Spleen (tissue), 7 donors: Measurements from ENCODE around the gene MBTPS1.

ENCODE experiments used
- CTCF ChIP-seq, 11 experiments: fragments of 200-600 bp in 7 of 11; fragments of 450-650 bp in 4 of 11; sonication (generic) in 4 of 11; IDR thresholded peaks in 8 of 11; conservative IDR thresholded peaks in 3 of 11; 1 replicate in 7 of 11; 2 replicates in 4 of 11; pipeline versions ENCODE4 v1.4.0 to v1.8.0; 2016 to 2021; ENCODE audit warnings: antibody characterized with exemption in 11 of 11, inconsistent platforms in 4 of 11, mild to moderate bottlenecking in 1 of 11
- POLR2A ChIP-seq, 3 donors: fragments of 450-650 bp; IDR thresholded peaks; one replicate each; pipeline ENCODE4 v1.5.1; 2017; ENCODE audit warnings: antibody characterized with exemption in 3 of 3, mild to moderate bottlenecking in 1 of 3
- POLR2AphosphoS5 ChIP-seq, 3 donors: sonication (generic); formaldehyde crosslinking; IDR thresholded peaks; one replicate each; pipeline ENCODE4 v1.5.1; 2017; ENCODE audit warnings: antibody characterized with exemption in 3 of 3
- donor health status: DM: no; HTN: no; CAD: no; lungs with moderate emphysema.
- donor health status: DM: no; HTN: no; CAD: no.
- donor health status: DM: no; HTN: no; CAD: no.

- TF ChIP-seq POLR2A (IDR thresholded peaks at IDR 0.05) (no peak), CTCF (IDR thresholded peaks at IDR 0.05 in 8 of 11, conservative IDR thresholded peaks at IDR 0.05 in 3 of 11) (no peak), POLR2AphosphoS5 (IDR thresholded peaks at IDR 0.05) (no peak)
Observed at GRCh38 chr16:84038469-84038868, 78.3 kb downstream of the MBTPS1 start.
